Stimulated activated CD4-positive, alpha-beta T cell treated with anti-CD3 and anti-CD28 coated beads, Interleukin-2, amount 100 ng/mL, for 48 hours (primary cell): ENCODE results near the gene NMRK1.

Experiments
- DNase-seq, 2 donors: peaks; one replicate each; pipeline ENCODE4 v3.0.0-alpha.2; 2020

Gene NMRK1

GRCh38 chr9:75101004-75101588, 13.1 kb upstream of the NMRK1 start:
- no peak for DNase-seq

- DNase-seq: no peak
Measured at GRCh38 chr9:75096796-75097195, 8.8 kb upstream of the NMRK1 start.

GRCh38 chr9:75092766-75093165, 4.8 kb upstream of the NMRK1 start:
- no peak for DNase-seq

- DNase-seq: no peak
Measured at GRCh38 chr9:75090579-75090978, 2.6 kb upstream of the NMRK1 start.

- no peak for DNase-seq
Measured at GRCh38 chr9:75089373-75089766, 1.4 kb upstream of the NMRK1 start.

GRCh38 chr9:75088646-75089372, 854 bp upstream of the NMRK1 start:
- DNase-seq: peak in 1 of 2 donors; percentile 3

- peak; percentile 25 to 43 for DNase-seq
Measured at GRCh38 chr9:75087289-75087823, 599 bp downstream of the NMRK1 start.

GRCh38 chr9:75086541-75087288, 1.2 kb downstream of the NMRK1 start:
- DNase-seq: no peak

GRCh38 chr9:75085640-75086039, 2.3 kb downstream of the NMRK1 start:
- no peak for DNase-seq

- no peak for DNase-seq
Measured at GRCh38 chr9:75084081-75084672, 3.8 kb downstream of the NMRK1 start.

- DNase-seq: no peak
Measured at GRCh38 chr9:75083188-75083970, 4.6 kb downstream of the NMRK1 start.

- DNase-seq: no peak
Measured at GRCh38 chr9:75081632-75082031, 6.3 kb downstream of the NMRK1 start.

GRCh38 chr9:75072895-75073294, 15.1 kb downstream of the NMRK1 start:
- no peak for DNase-seq

- peak; percentile 44 to 48 for DNase-seq
Measured at GRCh38 chr9:75071530-75072122, 16.3 kb downstream of the NMRK1 start.

GRCh38 chr9:75069171-75069570, 18.8 kb downstream of the NMRK1 start:
- DNase-seq: no peak

GRCh38 chr9:75067894-75068293, 20.1 kb downstream of the NMRK1 start:
- no peak for DNase-seq

- no peak for DNase-seq
Measured at GRCh38 chr9:75065510-75065909, 22.4 kb downstream of the NMRK1 start.

- no peak for DNase-seq
Measured at GRCh38 chr9:75064307-75065025, 23.5 kb downstream of the NMRK1 start.

GRCh38 chr9:75063556-75064305, 24.2 kb downstream of the NMRK1 start:
- DNase-seq: no peak

GRCh38 chr9:75061169-75061568, 26.8 kb downstream of the NMRK1 start:
- DNase-seq: no peak
